Smooth muscle cell (in vitro differentiated cells): Measurements from ENCODE around the gene HIGD2B. TPM values are rescaled to one million over a fixed set of nuclear protein-coding genes. Genes with fewer than 3 reads are reported as not detected.
A peak's percentile ranks its signal among the peaks of the same experiment; 100 is the strongest.

ENCODE experiments used
- DNase-seq: peaks from one replicate; lab custom pipeline; 2025; ENCODE audit not compliant: unreplicated experiment; lab: John Stamatoyannopoulos, UW
- H2AFZ ChIP-seq: fragments of 200-600 bp; sonication (generic); 2 replicates; pipeline ENCODE4 v1.6.0; 2016; ENCODE audit warnings: antibody characterized with exemption, low read depth, mild to moderate bottlenecking
- H3F3A ChIP-seq: fragments of 200-600 bp; sonication (generic); 2 replicates; pipeline ENCODE4 v1.6.0; 2017; ENCODE audit warnings: antibody characterized with exemption, low read depth
- H3K27ac ChIP-seq: fragments of 200-600 bp; sonication (generic); 2 replicates; pipeline ENCODE4 v1.5.1; 2016; ENCODE audit warnings: low read depth, mild to moderate bottlenecking
- H3K27me3 ChIP-seq: fragments of 200-600 bp; sonication (generic); 2 replicates; pipeline ENCODE4 v1.6.1; 2016; ENCODE audit warnings: low read depth, mild to moderate bottlenecking
- H3K36me3 ChIP-seq: fragments of 200-600 bp; sonication (generic); 2 replicates; pipeline ENCODE4 v1.5.1; 2016; ENCODE audit warnings: low read depth
- H3K4me1 ChIP-seq: fragments of 200-600 bp; sonication (generic); 2 replicates; pipeline ENCODE4 v1.5.1; 2016; ENCODE audit warnings: low read depth
- H3K4me2 ChIP-seq: fragments of 200-600 bp; sonication (generic); 2 replicates; pipeline ENCODE4 v1.6.0; 2016; ENCODE audit warnings: mild to moderate bottlenecking
- H3K4me3 ChIP-seq: fragments of 200-600 bp; sonication (generic); 2 replicates; pipeline ENCODE4 v1.5.1; 2016; ENCODE audit warnings: mild to moderate bottlenecking
- H3K79me2 ChIP-seq: fragments of 200-600 bp; sonication (generic); 2 replicates; pipeline ENCODE4 v1.6.0; 2016; ENCODE audit warnings: low read depth, mild to moderate bottlenecking
- H3K9ac ChIP-seq: fragments of 200-600 bp; sonication (generic); 2 replicates; pipeline ENCODE4 v1.6.0; 2016; ENCODE audit warnings: low read depth
- H3K9me3 ChIP-seq: fragments of 200-600 bp; sonication (generic); replicated peaks from 2 replicates; pipeline ENCODE4 v1.5.1; 2016; ENCODE audit warnings: low read depth
- H4K20me1 ChIP-seq: fragments of 200-600 bp; sonication (generic); 2 replicates; pipeline ENCODE4 v1.6.0; 2016; ENCODE audit warnings: low read depth
- CTCF ChIP-seq: fragments of 200-600 bp; sonication (generic); IDR thresholded peaks from 2 replicates; pipeline ENCODE4 v1.5.1; 2017; ENCODE audit warnings: borderline replicate concordance, mild to moderate bottlenecking, antibody characterized with exemption; ENCODE audit not compliant: insufficient read depth, poor library complexity, severe bottlenecking
- WGBS: methylation state at CpG from one replicate; pipeline ENCODE4 v1.1.7; 2016; ENCODE audit warnings: low lambda C conversion rate; 5-methylcytosine and 5-hydroxymethylcytosine counted together
- polyA plus RNA-seq: library from polyadenylated mRNA; unstranded; fragments of >200 nt; fragmentation: Nextera tagmentation; extraction: Ambion mirVana; gene quantifications from 2 replicates; pipeline ENCODE4 v1.2.1, GENCODE V29; 2016
- total RNA-seq: library from RNA; depleted of rRNA; stranded (reverse); fragments of >200 nt; gene quantifications from 2 replicates; pipeline ENCODE4 v1.2.3, GENCODE V29; 2014

Gene HIGD2B
- total and polyA plus RNA-seq, 2 experiments from 2014 or later, result not detected

GRCh38 chr15:72698938-72699337 lies 13.0 kb upstream of the HIGD2B start:
- no peak overlapping the region for H3K27ac ChIP-seq
- WGBS, result 93% methylated on average over 5 of the region's 5 CpGs

GRCh38 chr15:72690938-72691337 lies 5.0 kb upstream of the HIGD2B start:
- DNase-seq, result no peak
- no peak overlapping the region for H2AFZ ChIP-seq
- no peak overlapping the region for H3K4me3 ChIP-seq
- H3K4me2 ChIP-seq, result no peak overlapping the region
- WGBS, result 96% methylated on average over 5 of the region's 5 CpGs
- no peaks in the 10 kb centered on the region for H3K4me1 ChIP-seq
- no peak overlapping the region for H3K9ac ChIP-seq
- H3K79me2 ChIP-seq, result peaks cover 31% of the 10 kb centered on the region
- TF ChIP-seq CTCF, result no peak
- no peaks in the 10 kb centered on the region for H3K36me3 ChIP-seq
- no peak overlapping the region for H3K27ac ChIP-seq
- no peaks in the 10 kb centered on the region for H3K27me3 ChIP-seq
- no peaks in the 10 kb centered on the region for H3K9me3 ChIP-seq
- H3F3A ChIP-seq, result no peaks in the 10 kb centered on the region
- H4K20me1 ChIP-seq, result peaks cover 28% of the 10 kb centered on the region

More at GRCh38 chr15:72698938-72699337, 13.0 kb upstream of the HIGD2B start:
- Histone ChIP-seq H3K9me3 (no peaks in the 10 kb centered on the region), H3K27me3 (no peaks in the 10 kb centered on the region), H3K79me2 (peaks cover under 1% of the 10 kb centered on the region), H3K4me1 (no peaks in the 10 kb centered on the region), H4K20me1 (peaks cover 58% of the 10 kb centered on the region), H3K4me2 (no peak overlapping the region), H3K9ac (no peak overlapping the region), H3K36me3 (no peaks in the 10 kb centered on the region), H3F3A (no peaks in the 10 kb centered on the region), H3K4me3 (no peak overlapping the region), H2AFZ (no peak overlapping the region)
- no peak for DNase-seq
- no peak for TF ChIP-seq CTCF

- no peaks in the 10 kb centered on the region for H3K27me3 ChIP-seq
- no peak overlapping the region for H3K4me2 ChIP-seq
- 98% methylated on average over 5 of the region's 5 CpGs for WGBS
- H3K9ac ChIP-seq, result no peak overlapping the region
- no peaks in the 10 kb centered on the region for H3K9me3 ChIP-seq
- H4K20me1 ChIP-seq, result peaks cover 14% of the 10 kb centered on the region
- H2AFZ ChIP-seq, result no peak overlapping the region
- H3K4me1 ChIP-seq, result peaks cover 6% of the 10 kb centered on the region
- H3K36me3 ChIP-seq, result no peaks in the 10 kb centered on the region
- no peak overlapping the region for H3K27ac ChIP-seq
- no peak for DNase-seq
- peaks cover 28% of the 10 kb centered on the region for H3K79me2 ChIP-seq
- H3K4me3 ChIP-seq, result no peak overlapping the region
- H3F3A ChIP-seq, result no peaks in the 10 kb centered on the region
- TF ChIP-seq CTCF, result no peak
Observed at GRCh38 chr15:72688697-72689096, 2.7 kb upstream of the HIGD2B start.

GRCh38 chr15:72685301-72685924 lies 569 bp downstream of the HIGD2B start:
- H2AFZ ChIP-seq, result peak overlapping the region; percentile 93
- no peak for TF ChIP-seq CTCF
- peak overlapping the region; percentile 70 for H3K9ac ChIP-seq
- peak overlapping the region; percentile 87 for H3K27ac ChIP-seq
- H3K36me3 ChIP-seq, result no peaks in the 10 kb centered on the region
- 23% methylated on average over 23 of the region's 23 CpGs for WGBS
- H3K27me3 ChIP-seq, result peaks cover 4% of the 10 kb centered on the region
- no peaks in the 10 kb centered on the region for H3K9me3 ChIP-seq
- DNase-seq, result no peak
- H4K20me1 ChIP-seq, result peaks cover under 1% of the 10 kb centered on the region
- peak overlapping the region; percentile 87 for H3K4me2 ChIP-seq
- H3K4me1 ChIP-seq, result peaks cover 6% of the 10 kb centered on the region
- H3K79me2 ChIP-seq, result peaks cover 22% of the 10 kb centered on the region
- no peaks in the 10 kb centered on the region for H3F3A ChIP-seq
- peak overlapping the region; percentile 71 for H3K4me3 ChIP-seq
